Fibroblast of villous mesenchyme (primary cell): ENCODE measurements around the gene DEFB125. TPM values are rescaled to one million over a fixed set of nuclear protein-coding genes. Genes with fewer than 3 reads are reported as not detected.
"Not testable (repeated sequence)": the region's sequence is repeated elsewhere in the genome, so short reads cannot be mapped to it uniquely, and the experiment has no call there.

Source experiments
- DNase-seq: peaks from one replicate; pipeline ENCODE4 v3.0.0-alpha.2; 2010; ENCODE audit warnings: low read depth
- H3K4me3 ChIP-seq: 2 replicates; pipeline ENCODE4 v1.5.1; 2011; ENCODE audit warnings: low read depth, mild to moderate bottlenecking, low read length
- total RNA-seq: library from RNA; depleted of rRNA; stranded (reverse); fragments of >200 nt; gene quantifications from 2 replicates; pipeline ENCODE4 v1.2.3, GENCODE V29; 2012
- TF ChIP-seq, protein P1 (sequence below): IDR thresholded peaks from 2 replicates; pipeline ENCODE4 v1.5.1; 2012; ENCODE audit warnings: low read depth, mild to moderate bottlenecking, low read length; ENCODE audit not compliant: insufficient read depth

Gene DEFB125
- total RNA-seq, 1 donor: not detected

DNA sequence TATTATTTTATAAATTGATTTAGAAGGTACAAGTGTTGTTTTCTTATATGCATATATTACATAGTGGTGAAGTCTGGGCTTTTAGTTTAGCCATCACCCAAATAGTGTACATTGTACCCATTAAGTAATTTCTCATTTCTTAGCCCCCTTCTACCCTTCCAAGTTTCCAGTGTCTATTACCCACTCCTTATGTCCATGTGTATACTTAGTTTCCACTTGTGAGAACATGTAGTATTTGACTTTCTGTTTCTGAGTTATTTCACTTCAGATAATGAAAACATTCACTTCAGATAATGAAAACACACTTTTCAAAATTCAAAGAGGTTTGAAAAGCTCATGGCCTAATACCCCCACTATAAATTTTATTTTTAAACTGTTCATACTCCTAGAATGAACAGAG, 14.5 kb downstream of the DEFB125 start:
- DNase-seq: no peak

DNA sequence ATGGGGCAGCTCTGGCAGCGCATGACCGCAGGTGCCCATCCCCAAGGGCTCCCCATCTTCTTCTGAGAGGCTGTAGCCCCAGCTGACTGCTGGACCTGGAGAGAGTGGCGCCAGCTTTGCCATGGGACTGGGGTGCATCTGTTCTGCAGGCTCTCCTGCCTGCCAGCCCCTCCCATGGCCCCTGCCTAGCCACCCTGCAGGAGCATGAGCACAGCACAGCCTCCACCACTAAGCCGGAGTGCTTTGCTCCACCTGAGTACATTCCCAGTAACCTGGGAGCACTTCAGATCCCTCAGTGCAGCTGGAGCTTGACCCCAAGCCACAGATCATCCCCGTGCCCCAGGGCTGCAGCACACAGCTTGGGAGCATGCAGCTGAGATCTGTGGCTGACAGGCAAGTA, 16.0 kb downstream of the DEFB125 start:
- TF ChIP-seq, protein P1, sequence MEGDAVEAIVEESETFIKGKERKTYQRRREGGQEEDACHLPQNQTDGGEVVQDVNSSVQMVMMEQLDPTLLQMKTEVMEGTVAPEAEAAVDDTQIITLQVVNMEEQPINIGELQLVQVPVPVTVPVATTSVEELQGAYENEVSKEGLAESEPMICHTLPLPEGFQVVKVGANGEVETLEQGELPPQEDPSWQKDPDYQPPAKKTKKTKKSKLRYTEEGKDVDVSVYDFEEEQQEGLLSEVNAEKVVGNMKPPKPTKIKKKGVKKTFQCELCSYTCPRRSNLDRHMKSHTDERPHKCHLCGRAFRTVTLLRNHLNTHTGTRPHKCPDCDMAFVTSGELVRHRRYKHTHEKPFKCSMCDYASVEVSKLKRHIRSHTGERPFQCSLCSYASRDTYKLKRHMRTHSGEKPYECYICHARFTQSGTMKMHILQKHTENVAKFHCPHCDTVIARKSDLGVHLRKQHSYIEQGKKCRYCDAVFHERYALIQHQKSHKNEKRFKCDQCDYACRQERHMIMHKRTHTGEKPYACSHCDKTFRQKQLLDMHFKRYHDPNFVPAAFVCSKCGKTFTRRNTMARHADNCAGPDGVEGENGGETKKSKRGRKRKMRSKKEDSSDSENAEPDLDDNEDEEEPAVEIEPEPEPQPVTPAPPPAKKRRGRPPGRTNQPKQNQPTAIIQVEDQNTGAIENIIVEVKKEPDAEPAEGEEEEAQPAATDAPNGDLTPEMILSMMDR: no peak
- no peak for DNase-seq
- H3K4me3 ChIP-seq: no peak overlapping the region

More for the DNA sequence above, 14.5 kb downstream of the DEFB125 start:
- H3K4me3 ChIP-seq: no peak overlapping the region
- TF ChIP-seq, protein P1: no peak

DNA sequence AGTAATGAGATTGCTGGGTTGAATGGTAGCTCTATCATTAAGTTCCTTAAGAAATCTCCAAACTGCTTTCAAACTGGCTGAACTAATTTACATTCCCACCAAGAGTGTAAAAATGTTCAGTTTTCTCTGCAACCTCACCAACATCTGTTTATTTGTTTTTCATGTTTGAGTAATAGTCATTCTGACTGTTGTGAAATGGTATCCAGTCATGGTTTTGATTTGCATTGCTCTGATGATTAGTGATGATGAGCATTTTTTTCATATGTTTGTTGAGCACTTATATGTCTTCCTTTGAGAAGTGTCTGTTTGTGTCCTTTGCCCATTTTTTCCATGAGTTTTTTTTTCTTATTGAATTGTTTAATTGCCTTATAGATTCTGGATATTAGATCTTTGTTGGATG, 24.9 kb downstream of the DEFB125 start:
- TF ChIP-seq, protein P1: no peak
- no peak for DNase-seq
- no peak overlapping the region for H3K4me3 ChIP-seq

DNA sequence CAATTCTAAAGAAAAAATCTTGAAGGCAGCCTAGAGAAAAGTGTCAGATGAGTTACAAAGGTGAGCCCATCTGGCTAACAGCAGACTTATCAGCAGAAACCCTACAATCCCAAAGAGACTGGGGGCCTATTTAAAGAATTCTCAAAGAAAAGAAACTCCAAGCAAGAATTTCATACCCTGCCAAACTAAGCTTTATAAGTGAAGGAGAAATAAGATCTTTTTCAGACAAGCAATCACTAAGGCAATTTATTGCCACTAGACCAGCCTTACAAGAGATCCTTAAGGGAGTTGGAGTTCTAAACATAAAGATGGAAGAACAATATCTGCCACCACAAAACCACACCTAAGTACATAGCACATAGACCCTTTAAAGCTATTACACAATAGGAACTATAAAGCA, 30.0 kb downstream of the DEFB125 start:
- no peak overlapping the region for H3K4me3 ChIP-seq
- DNase-seq: no peak
- TF ChIP-seq, protein P1: no peak

DNA sequence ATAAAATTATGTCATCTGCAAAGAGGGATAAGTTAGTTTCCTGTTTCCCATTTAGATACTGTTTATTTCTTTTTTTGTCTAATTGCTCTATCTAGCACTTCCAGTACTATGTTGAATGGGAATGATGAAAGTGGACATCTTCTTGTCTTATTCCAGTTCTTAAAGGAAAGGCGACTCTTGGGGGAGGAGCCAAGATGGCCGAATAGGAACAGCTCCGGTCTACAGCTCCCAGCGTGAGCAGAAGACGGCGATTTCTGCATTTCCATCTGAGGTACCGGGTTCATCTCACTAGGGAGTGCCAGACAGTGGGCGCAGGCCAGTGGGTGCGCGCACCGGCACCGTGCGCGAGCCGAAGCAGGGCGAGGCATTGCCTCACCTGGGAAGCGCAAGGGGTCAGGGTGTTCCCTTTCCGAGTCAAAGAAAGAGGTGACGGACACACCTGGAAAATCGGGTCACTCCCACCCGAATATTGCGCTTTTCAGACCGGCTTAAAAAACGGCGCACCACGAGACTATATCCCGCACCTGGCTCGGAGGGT, 42.4 kb downstream of the DEFB125 start:
- not testable (repeated sequence) for DNase-seq
- H3K4me3 ChIP-seq: peak overlapping the region; percentile 38

DNA sequence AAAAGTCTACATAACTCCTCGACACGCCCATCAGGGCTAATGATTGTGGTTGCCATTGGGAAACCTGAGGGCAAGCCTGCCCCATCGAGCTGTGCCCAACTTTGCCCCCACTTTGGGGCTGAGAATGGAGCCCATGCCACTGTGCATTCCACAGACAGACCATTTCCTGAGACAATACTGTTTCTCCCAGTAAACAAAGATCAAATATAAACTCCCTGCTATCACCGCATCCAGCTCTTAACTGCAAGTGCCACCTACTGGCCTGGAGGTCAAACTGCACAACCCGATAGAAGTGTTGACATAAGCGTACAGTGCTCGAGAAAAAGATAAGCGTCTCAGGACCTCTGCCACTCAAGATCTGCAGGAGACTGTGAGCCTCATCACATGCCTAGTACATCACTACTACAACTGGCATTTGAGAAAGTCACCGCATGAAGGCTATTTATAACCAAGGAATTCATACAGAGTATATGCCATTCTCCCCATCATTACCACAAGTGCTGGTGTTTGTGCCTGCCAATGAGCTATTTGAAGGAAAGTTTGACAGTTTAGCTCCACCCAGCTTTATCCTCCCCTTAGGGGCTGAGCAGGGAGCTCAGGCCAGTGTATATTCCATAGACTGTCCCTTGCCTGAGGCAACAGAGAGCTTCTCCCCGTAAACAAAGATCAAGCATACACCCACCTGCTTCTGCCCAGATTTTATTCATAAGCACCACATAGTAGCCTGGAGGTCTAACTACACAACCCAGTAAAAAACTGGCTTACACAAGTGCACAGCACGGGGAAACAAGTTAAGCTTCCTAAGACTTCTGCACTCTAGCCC, 50.4 kb downstream of the DEFB125 start:
- no peak overlapping the region for H3K4me3 ChIP-seq
- no peak for DNase-seq
- TF ChIP-seq, protein P1: peak; percentile 20

DNA sequence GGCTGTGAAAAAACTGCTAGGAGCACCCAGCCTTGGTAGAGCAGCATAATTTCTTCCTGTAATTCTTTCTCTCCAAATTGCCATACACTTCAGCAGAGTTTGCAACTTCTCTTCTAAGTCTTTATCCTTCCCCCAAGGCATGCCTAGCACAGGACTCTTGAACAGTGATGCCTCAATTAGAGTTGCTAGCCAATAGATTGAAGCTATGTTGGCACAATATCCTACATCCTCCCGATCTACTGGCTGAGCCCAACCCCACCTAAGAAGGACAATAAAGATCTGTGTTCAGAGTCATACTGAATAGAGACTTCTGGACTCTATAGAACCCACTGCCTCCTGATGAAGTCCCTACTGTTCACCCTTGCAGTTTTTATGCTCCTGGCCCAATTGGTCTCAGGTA, 54.8 kb downstream of the DEFB125 start, which contains the start of gene DEFB126:
Gene DEFB126, plus strand, starts transcription at position 301 of the 400 bp plus-strand sequence. Its CDS starts 39 bp downstream, at position 340.
- TF ChIP-seq, protein P1: no peak
- DNase-seq: no peak

More for the DNA sequence above, 54.8 kb downstream of the DEFB125 start, which contains the start of gene DEFB126:
- H3K4me3 ChIP-seq: no peak within 1 kb of the TSS
